ENCODE results near the gene GAS7.

DNA sequence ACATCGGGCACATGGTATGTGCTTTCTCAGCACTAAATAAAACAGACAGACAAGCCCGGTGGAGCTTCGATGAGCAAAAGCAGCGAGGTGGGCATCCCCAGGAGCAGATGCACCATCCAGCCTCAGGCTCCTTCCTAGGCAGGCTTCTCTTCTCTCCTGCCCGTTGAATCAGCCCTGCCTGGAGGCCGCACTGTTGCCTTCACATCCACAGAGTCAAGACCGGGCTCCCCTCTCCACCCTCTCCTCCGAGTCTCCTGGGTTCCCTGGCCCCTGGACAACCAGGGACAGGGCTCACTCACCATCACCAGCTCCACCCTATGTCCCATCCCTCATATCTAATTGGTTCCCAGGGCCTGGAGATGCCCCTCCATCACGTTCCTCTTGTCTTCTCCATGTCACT lies 213.6 kb downstream of the GAS7 start:
- TF ChIP-seq, protein P1, sequence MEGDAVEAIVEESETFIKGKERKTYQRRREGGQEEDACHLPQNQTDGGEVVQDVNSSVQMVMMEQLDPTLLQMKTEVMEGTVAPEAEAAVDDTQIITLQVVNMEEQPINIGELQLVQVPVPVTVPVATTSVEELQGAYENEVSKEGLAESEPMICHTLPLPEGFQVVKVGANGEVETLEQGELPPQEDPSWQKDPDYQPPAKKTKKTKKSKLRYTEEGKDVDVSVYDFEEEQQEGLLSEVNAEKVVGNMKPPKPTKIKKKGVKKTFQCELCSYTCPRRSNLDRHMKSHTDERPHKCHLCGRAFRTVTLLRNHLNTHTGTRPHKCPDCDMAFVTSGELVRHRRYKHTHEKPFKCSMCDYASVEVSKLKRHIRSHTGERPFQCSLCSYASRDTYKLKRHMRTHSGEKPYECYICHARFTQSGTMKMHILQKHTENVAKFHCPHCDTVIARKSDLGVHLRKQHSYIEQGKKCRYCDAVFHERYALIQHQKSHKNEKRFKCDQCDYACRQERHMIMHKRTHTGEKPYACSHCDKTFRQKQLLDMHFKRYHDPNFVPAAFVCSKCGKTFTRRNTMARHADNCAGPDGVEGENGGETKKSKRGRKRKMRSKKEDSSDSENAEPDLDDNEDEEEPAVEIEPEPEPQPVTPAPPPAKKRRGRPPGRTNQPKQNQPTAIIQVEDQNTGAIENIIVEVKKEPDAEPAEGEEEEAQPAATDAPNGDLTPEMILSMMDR (IDR thresholded peaks at IDR 0.05), result no peak
- no peak for TF ChIP-seq POLR2A (IDR thresholded peaks at IDR 0.05)

All from tibial nerve (tissue), 3 donors.